HG03097 (cell line): ENCODE results near the gene PODNL1.

Experiments used
- ATAC-seq: cut with Tn5 transposase; IDR thresholded peaks from one replicate; pipeline ENCODE4 v1.9.1; 2021; ENCODE audit not compliant: unreplicated experiment, low FRiP score

Gene PODNL1

GRCh38 chr19:13902993-13903555, 35.1 kb downstream of the PODNL1 start:
- no peak for ATAC-seq

GRCh38 chr19:13899912-13900584, 38.2 kb downstream of the PODNL1 start:
- ATAC-seq, result no peak

- no peak for ATAC-seq
Observed at GRCh38 chr19:13899393-13899792, 38.8 kb downstream of the PODNL1 start.

GRCh38 chr19:13896227-13896626, 42.0 kb downstream of the PODNL1 start:
- ATAC-seq, result no peak

GRCh38 chr19:13894552-13894951, 43.7 kb downstream of the PODNL1 start:
- ATAC-seq, result no peak

GRCh38 chr19:13892870-13893269, 45.3 kb downstream of the PODNL1 start:
- ATAC-seq, result no peak

GRCh38 chr19:13890136-13890535, 48.1 kb downstream of the PODNL1 start:
- no peak for ATAC-seq

- no peak for ATAC-seq
Observed at GRCh38 chr19:13888281-13888680, 49.9 kb downstream of the PODNL1 start.

GRCh38 chr19:13887517-13887916, 50.7 kb downstream of the PODNL1 start:
- no peak for ATAC-seq

GRCh38 chr19:13887018-13887436, 51.2 kb downstream of the PODNL1 start:
- ATAC-seq, result no peak

- ATAC-seq, result no peak
Observed at GRCh38 chr19:13885826-13886365, 52.3 kb downstream of the PODNL1 start.

- no peak for ATAC-seq
Observed at GRCh38 chr19:13884726-13885591, 53.3 kb downstream of the PODNL1 start.

- no peak for ATAC-seq
Observed at GRCh38 chr19:13883516-13884064, 54.6 kb downstream of the PODNL1 start.

GRCh38 chr19:13882836-13883235, 55.4 kb downstream of the PODNL1 start:
- no peak for ATAC-seq

- ATAC-seq, result no peak
Observed at GRCh38 chr19:13882419-13882795, 55.8 kb downstream of the PODNL1 start.

- ATAC-seq, result no peak
Observed at GRCh38 chr19:13881692-13882418, 56.4 kb downstream of the PODNL1 start.

GRCh38 chr19:13881251-13881691, 56.9 kb downstream of the PODNL1 start:
- ATAC-seq, result no peak
